Measurements from ENCODE around the gene JMJD6. TPM values are rescaled to one million over a fixed set of nuclear protein-coding genes. Genes with fewer than 3 reads are reported as not detected.
"Not testable (repeated sequence)": the region's sequence is repeated elsewhere in the genome, so short reads cannot be mapped to it uniquely, and the experiment has no call there.

Gene JMJD6
- total and polyA plus RNA-seq, 12 donors, result 23.5 to 105 (median 41.7) TPM

- Histone ChIP-seq H3K27ac (peak overlapping the region in 1 of 5 donors; percentile 13), H3K36me3 (replicated peaks in 1 of 2) (peaks cover 0 to 61% of the 10 kb centered on the region in 2 donors), H3K9me3 (replicated peaks in 1 of 3) (no peaks in the 10 kb centered on the region), H3K4me1 (replicated peaks in 1 of 2) (peaks cover 18 to 59% of the 10 kb centered on the region in 2 donors), H3K27me3 (no peaks in the 10 kb centered on the region), H3K4me3 (no peak overlapping the region)
- intact Hi-C loops (cut with DNase I), result no loop called here
- 85 to 89% (median 87%) methylated on average over 9 of the region's 9 CpGs for WGBS, 4 donors
- peak in 1 of 7 donors; percentile 46 for DNase-seq
- TF ChIP-seq, protein P1, sequence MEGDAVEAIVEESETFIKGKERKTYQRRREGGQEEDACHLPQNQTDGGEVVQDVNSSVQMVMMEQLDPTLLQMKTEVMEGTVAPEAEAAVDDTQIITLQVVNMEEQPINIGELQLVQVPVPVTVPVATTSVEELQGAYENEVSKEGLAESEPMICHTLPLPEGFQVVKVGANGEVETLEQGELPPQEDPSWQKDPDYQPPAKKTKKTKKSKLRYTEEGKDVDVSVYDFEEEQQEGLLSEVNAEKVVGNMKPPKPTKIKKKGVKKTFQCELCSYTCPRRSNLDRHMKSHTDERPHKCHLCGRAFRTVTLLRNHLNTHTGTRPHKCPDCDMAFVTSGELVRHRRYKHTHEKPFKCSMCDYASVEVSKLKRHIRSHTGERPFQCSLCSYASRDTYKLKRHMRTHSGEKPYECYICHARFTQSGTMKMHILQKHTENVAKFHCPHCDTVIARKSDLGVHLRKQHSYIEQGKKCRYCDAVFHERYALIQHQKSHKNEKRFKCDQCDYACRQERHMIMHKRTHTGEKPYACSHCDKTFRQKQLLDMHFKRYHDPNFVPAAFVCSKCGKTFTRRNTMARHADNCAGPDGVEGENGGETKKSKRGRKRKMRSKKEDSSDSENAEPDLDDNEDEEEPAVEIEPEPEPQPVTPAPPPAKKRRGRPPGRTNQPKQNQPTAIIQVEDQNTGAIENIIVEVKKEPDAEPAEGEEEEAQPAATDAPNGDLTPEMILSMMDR (IDR thresholded peaks at IDR 0.05), result no peak
- no peak for TF ChIP-seq POLR2A (IDR thresholded peaks at IDR 0.05)
Observed at GRCh38 chr17:76723812-76724211, 2.6 kb downstream of the JMJD6 start.

DNA sequence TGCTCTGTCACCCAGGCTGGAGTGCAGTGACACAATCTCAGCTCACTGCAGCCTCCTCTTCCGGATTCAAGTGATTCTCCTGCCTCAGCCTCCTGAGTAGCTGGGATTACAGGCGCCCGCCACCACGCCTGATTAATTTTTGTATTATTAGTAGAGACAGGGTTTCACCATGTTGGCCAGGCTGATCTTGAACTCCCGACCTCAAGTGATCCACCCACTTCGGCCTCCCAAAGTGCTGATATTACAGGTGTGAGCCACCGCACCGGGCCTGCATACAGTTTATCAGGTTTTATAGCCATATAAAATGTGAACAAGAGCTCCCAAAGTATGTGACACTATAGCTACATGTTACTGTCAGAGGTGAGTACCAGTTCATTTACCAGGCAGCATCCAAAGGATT is 3.4 kb downstream of the JMJD6 start:
- H3K4me3 ChIP-seq; H3K27me3 ChIP-seq; H3K27ac ChIP-seq; H3K9me3 ChIP-seq (replicated peaks in 1 of 3); intact Hi-C loops (cut with DNase I): not testable (repeated sequence)
- DNase-seq, result peak in 1 of 7 donors; percentile 52
- H3K4me1 ChIP-seq (replicated peaks in 1 of 2), result peaks cover 18 to 57% of the 10 kb centered on the region in 2 donors
- peaks cover 0 to 69% of the 10 kb centered on the region in 2 donors for H3K36me3 ChIP-seq (replicated peaks in 1 of 2)
- 87 to 95% (median 94%) methylated on average over 8 of the region's 8 CpGs for WGBS, 4 donors

GRCh38 chr17:76722279-76722678 is 4.1 kb downstream of the JMJD6 start:
- TF ChIP-seq POLR2A (IDR thresholded peaks at IDR 0.05), result no peak
- TF ChIP-seq, protein P1 (IDR thresholded peaks at IDR 0.05), result no peak
- peaks cover 0 to 76% of the 10 kb centered on the region in 2 donors for H3K36me3 ChIP-seq (replicated peaks in 1 of 2)
- no peaks in the 10 kb centered on the region for H3K9me3 ChIP-seq (replicated peaks in 1 of 3)
- no peak overlapping the region for H3K4me3 ChIP-seq
- intact Hi-C loops (cut with DNase I), result no loop called here
- peak overlapping the region in 3 of 5 donors; percentile 17 to 54 (median 27) for H3K27ac ChIP-seq
- WGBS, 4 donors, result 87 to 90% (median 89%) methylated on average over 8 of the region's 8 CpGs
- peak in 1 of 7 donors; percentile 50 for DNase-seq
- peaks cover 18 to 51% of the 10 kb centered on the region in 2 donors for H3K4me1 ChIP-seq (replicated peaks in 1 of 2)
- H3K27me3 ChIP-seq, result no peaks in the 10 kb centered on the region

DNA sequence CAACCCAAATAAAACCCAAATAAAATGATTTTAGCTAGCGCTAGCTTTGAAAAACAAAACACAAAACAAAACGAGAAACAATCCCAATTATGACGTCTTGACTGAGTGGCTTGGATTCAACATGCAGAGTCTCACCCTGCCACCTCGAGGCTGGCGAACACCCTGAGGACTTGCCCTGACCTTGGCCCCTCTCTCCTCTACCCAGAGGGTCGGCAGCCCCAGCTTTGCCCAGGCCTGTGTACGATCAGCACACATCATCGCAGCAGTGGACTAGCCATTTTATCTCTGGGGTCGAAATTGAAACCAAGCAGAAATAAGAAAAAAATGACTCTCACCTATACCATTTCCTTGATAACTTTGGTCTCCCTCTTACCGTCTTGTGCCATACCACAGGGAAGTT is 4.9 kb downstream of the JMJD6 start:
- H3K4me3 ChIP-seq, result no peak overlapping the region
- peaks cover 0 to 84% of the 10 kb centered on the region in 2 donors for H3K36me3 ChIP-seq (replicated peaks in 1 of 2)
- H3K9me3 ChIP-seq (replicated peaks in 1 of 3), result no peaks in the 10 kb centered on the region
- H3K27ac ChIP-seq, result peak overlapping the region in 4 of 5 donors; percentile 11 to 62 (median 20)
- intact Hi-C loops (cut with DNase I), result no loop called here
- TF ChIP-seq, protein P1 (IDR thresholded peaks at IDR 0.05), result no peak
- H3K27me3 ChIP-seq, result no peaks in the 10 kb centered on the region
- peaks cover 18 to 58% of the 10 kb centered on the region in 2 donors for H3K4me1 ChIP-seq (replicated peaks in 1 of 2)
- WGBS, 4 donors, result 54 to 75% (median 60%) methylated on average over 10 of the region's 10 CpGs
- DNase-seq, result peak in 1 of 7 donors; percentile 50

GRCh38 chr17:76720941-76721340 is 5.5 kb downstream of the JMJD6 start:
- no peaks in the 10 kb centered on the region for H3K9me3 ChIP-seq (replicated peaks in 1 of 3)
- 65 to 81% (median 70%) methylated on average over 7 to 9 of the region's 9 CpGs for WGBS, 4 donors
- H3K27ac ChIP-seq, result peak overlapping the region in 4 of 5 donors; percentile 12 to 62 (median 21)

More at GRCh38 chr17:76720941-76721340, 5.5 kb downstream of the JMJD6 start:
- TF ChIP-seq, protein P1 (IDR thresholded peaks at IDR 0.05), result no peak
- H3K4me1 ChIP-seq (replicated peaks in 1 of 2), result peaks cover 18 to 63% of the 10 kb centered on the region in 2 donors
- intact Hi-C loops (cut with DNase I), result no loop called here
- H3K27me3 ChIP-seq, result no peaks in the 10 kb centered on the region
- peaks cover 0 to 90% of the 10 kb centered on the region in 2 donors for H3K36me3 ChIP-seq (replicated peaks in 1 of 2)
- H3K4me3 ChIP-seq, result no peak overlapping the region
- peak in 3 of 7 donors; percentile 52 to 62 (median 54) for DNase-seq

Measured in adrenal gland (tissue), 12 donors.